HFFc6 (cell line): ENCODE measurements around the gene CSGALNACT2. TPM values are rescaled to one million over a fixed set of nuclear protein-coding genes. Genes with fewer than 3 reads are reported as not detected.

Experiments
- DNase-seq: peaks from one replicate; pipeline ENCODE4 v3.0.0-alpha.2; 2018
- H3K27ac Mint-ChIP-seq: 2 replicates; pipeline ENCODE4 v1.8.0; 2020; ENCODE audit warnings: mild to moderate bottlenecking, mixed read lengths
- H3K27me3 Mint-ChIP-seq: 2 replicates; pipeline ENCODE4 v1.8.0; 2021; ENCODE audit warnings: mild to moderate bottlenecking, moderate library complexity, mixed read lengths; ENCODE audit not compliant: insufficient read depth
- H3K36me3 Mint-ChIP-seq: 2 replicates; pipeline ENCODE4 v1.8.0; 2021; ENCODE audit warnings: low read depth, mixed read lengths
- H3K4me1 Mint-ChIP-seq: 2 replicates; pipeline ENCODE4 v1.8.0; 2020; ENCODE audit warnings: low read depth, mixed read lengths
- H3K4me3 Mint-ChIP-seq: 2 replicates; pipeline ENCODE4 v1.8.0; 2020; ENCODE audit warnings: mild to moderate bottlenecking, moderate library complexity, mixed read lengths
- H3K9me3 Mint-ChIP-seq: 2 replicates; pipeline ENCODE4 v1.8.0; 2020; ENCODE audit warnings: mild to moderate bottlenecking, mixed read lengths
- CTCF ChIP-seq: fragments of 200-600 bp; sonication (generic); IDR thresholded peaks from 2 replicates; pipeline ENCODE4 v1.5.0; 2021; ENCODE audit warnings: antibody characterized with exemption, mild to moderate bottlenecking
- total RNA-seq, 6 experiments: library from RNA; stranded (reverse); fragmentation: NEBNext Ultra II Directional; extraction: Animal tissue kit (Norgen Biotek cat#: 25700); gene quantifications; 2 replicates in 1 of 6; 3 replicates in 5 of 6; pipeline ENCODE4 v1.2.3, GENCODE V29; 2021

CSGALNACT2 gene
- total RNA-seq, 6 experiments from 2014 or later, result 18.0 to 20.8 (median 18.6) TPM

GRCh38 chr10:43210556-43210955, 72.3 kb downstream of the CSGALNACT2 start:
- TF ChIP-seq CTCF, result no peak
- peaks cover 14% of the 10 kb centered on the region for H3K27me3 Mint-ChIP-seq
- DNase-seq, result no peak
- peaks cover 6% of the 10 kb centered on the region; the same call in 1 of the 2 replicates for H3K4me1 Mint-ChIP-seq
- H3K9me3 Mint-ChIP-seq, result no peaks in the 10 kb centered on the region
- no peak overlapping the region for H3K4me3 Mint-ChIP-seq
- H3K27ac Mint-ChIP-seq, result no peak overlapping the region
- no peaks in the 10 kb centered on the region for H3K36me3 Mint-ChIP-seq

GRCh38 chr10:43211030-43211429, 72.8 kb downstream of the CSGALNACT2 start:
- peaks cover 14% of the 10 kb centered on the region for H3K27me3 Mint-ChIP-seq
- peak; percentile 5 for DNase-seq
- H3K4me1 Mint-ChIP-seq, result peaks cover 6% of the 10 kb centered on the region; the same call in 1 of the 2 replicates
- no peak for TF ChIP-seq CTCF
- H3K36me3 Mint-ChIP-seq, result no peaks in the 10 kb centered on the region
- no peak overlapping the region for H3K4me3 Mint-ChIP-seq
- H3K9me3 Mint-ChIP-seq, result no peaks in the 10 kb centered on the region
- H3K27ac Mint-ChIP-seq, result no peak overlapping the region

- peaks cover 6% of the 10 kb centered on the region; the same call in 1 of the 2 replicates for H3K4me1 Mint-ChIP-seq
- H3K27ac Mint-ChIP-seq, result no peak overlapping the region
- no peak for TF ChIP-seq CTCF
- DNase-seq, result no peak
- no peaks in the 10 kb centered on the region for H3K36me3 Mint-ChIP-seq
- H3K27me3 Mint-ChIP-seq, result peaks cover 14% of the 10 kb centered on the region
- H3K9me3 Mint-ChIP-seq, result no peaks in the 10 kb centered on the region
- no peak overlapping the region for H3K4me3 Mint-ChIP-seq
Measured at GRCh38 chr10:43211431-43212042, 73.3 kb downstream of the CSGALNACT2 start.

GRCh38 chr10:43212043-43212721, 73.9 kb downstream of the CSGALNACT2 start:
- H3K4me3 Mint-ChIP-seq, result no peak overlapping the region
- no peak for DNase-seq
- TF ChIP-seq CTCF, result no peak
- H3K4me1 Mint-ChIP-seq, result peaks cover 6% of the 10 kb centered on the region; the same call in 1 of the 2 replicates
- no peaks in the 10 kb centered on the region for H3K9me3 Mint-ChIP-seq
- H3K27ac Mint-ChIP-seq, result no peak overlapping the region; the same call in 1 of the 2 replicates
- peaks cover 14% of the 10 kb centered on the region for H3K27me3 Mint-ChIP-seq
- no peaks in the 10 kb centered on the region for H3K36me3 Mint-ChIP-seq

- Mint-ChIP-seq H3K4me3 (no peak overlapping the region), H3K4me1 (peaks cover 6% of the 10 kb centered on the region; the same call in 1 of the 2 replicates), H3K36me3 (no peaks in the 10 kb centered on the region), H3K27ac (no peak overlapping the region), H3K27me3 (peaks cover 25% of the 10 kb centered on the region), H3K9me3 (no peaks in the 10 kb centered on the region)
- peak; percentile 33 for DNase-seq
- no peak for TF ChIP-seq CTCF
Measured at GRCh38 chr10:43214071-43214955, 76.1 kb downstream of the CSGALNACT2 start.
